Measurements from ENCODE around the gene FAM13A. TPM values are rescaled to one million over a fixed set of nuclear protein-coding genes. Genes with fewer than 3 reads are reported as not detected.
"Not testable (repeated sequence)": the region's sequence is repeated elsewhere in the genome, so short reads cannot be mapped to it uniquely, and the experiment has no call there.

FAM13A gene
- total RNA-seq, 1 donor from 2014 or later = 32.2 TPM

- DNase-seq (ENCODE audit: extremely low spot score in 2 of 2) = no peak
- Histone ChIP-seq H3K4me3 (no peak overlapping the region), H3K9me3 (no peaks in the 10 kb centered on the region), H3K36me3 (no peaks in the 10 kb centered on the region), H3K4me1 (no peaks in the 10 kb centered on the region), H3K27me3 (no peaks in the 10 kb centered on the region), H3K27ac (no peak overlapping the region)
- no peak for TF ChIP-seq CTCF (IDR thresholded peaks at IDR 0.05)
- TF ChIP-seq POLR2AphosphoS5 (IDR thresholded peaks at IDR 0.05; ENCODE audit: insufficient read depth in 1 of 2, low read depth in 1 of 2) = no peak
- no peak for TF ChIP-seq POLR2A (IDR thresholded peaks at IDR 0.05)
- intact Hi-C loops (cut with DNase I) = no loop called here
Observed at GRCh38 chr4:88891636-88892035, 165.3 kb downstream of the FAM13A start.

GRCh38 chr4:88887409-88887808, 169.6 kb downstream of the FAM13A start:
- DNase-seq (ENCODE audit: extremely low spot score in 2 of 2); H3K36me3 ChIP-seq; H3K4me3 ChIP-seq; H3K4me1 ChIP-seq; intact Hi-C loops (cut with DNase I); H3K27ac ChIP-seq; H3K9me3 ChIP-seq; H3K27me3 ChIP-seq: not testable (repeated sequence)

- no peak for DNase-seq (ENCODE audit: extremely low spot score in 2 of 2)
- no peak overlapping the region for H3K4me3 ChIP-seq
- no peaks in the 10 kb centered on the region for H3K36me3 ChIP-seq
- H3K9me3 ChIP-seq = no peaks in the 10 kb centered on the region
- H3K27me3 ChIP-seq = no peaks in the 10 kb centered on the region
- intact Hi-C loops (cut with DNase I) = no loop called here
- no peak for TF ChIP-seq POLR2A (IDR thresholded peaks at IDR 0.05)
- TF ChIP-seq POLR2AphosphoS5 (IDR thresholded peaks at IDR 0.05; ENCODE audit: insufficient read depth in 1 of 2, low read depth in 1 of 2) = no peak
- TF ChIP-seq CTCF (IDR thresholded peaks at IDR 0.05) = no peak
- no peak overlapping the region for H3K27ac ChIP-seq
- peaks cover 4% of the 10 kb centered on the region for H3K4me1 ChIP-seq
Observed at GRCh38 chr4:88881227-88881569, 175.8 kb downstream of the FAM13A start.

GRCh38 chr4:88880501-88881226, 176.3 kb downstream of the FAM13A start:
- peaks cover 4% of the 10 kb centered on the region for H3K4me1 ChIP-seq
- intact Hi-C loops (cut with DNase I) = no loop called here
- TF ChIP-seq CTCF (IDR thresholded peaks at IDR 0.05) (no peak), POLR2AphosphoS5 (IDR thresholded peaks at IDR 0.05; ENCODE audit: insufficient read depth in 1 of 2, low read depth in 1 of 2) (no peak), POLR2A (IDR thresholded peaks at IDR 0.05) (no peak)
- H3K27me3 ChIP-seq = no peaks in the 10 kb centered on the region
- no peak for DNase-seq (ENCODE audit: extremely low spot score in 2 of 2)
- no peaks in the 10 kb centered on the region for H3K9me3 ChIP-seq
- no peak overlapping the region for H3K4me3 ChIP-seq
- no peaks in the 10 kb centered on the region for H3K36me3 ChIP-seq
- no peak overlapping the region for H3K27ac ChIP-seq

GRCh38 chr4:88879991-88880390, 177.0 kb downstream of the FAM13A start:
- no peak for TF ChIP-seq CTCF (IDR thresholded peaks at IDR 0.05)
- no peak for TF ChIP-seq POLR2AphosphoS5 (IDR thresholded peaks at IDR 0.05; ENCODE audit: insufficient read depth in 1 of 2, low read depth in 1 of 2)
- TF ChIP-seq POLR2A (IDR thresholded peaks at IDR 0.05) = no peak
- H3K4me3 ChIP-seq = no peak overlapping the region
- intact Hi-C loops (cut with DNase I) = no loop called here
- H3K36me3 ChIP-seq = no peaks in the 10 kb centered on the region
- no peaks in the 10 kb centered on the region for H3K9me3 ChIP-seq
- H3K27ac ChIP-seq = no peak overlapping the region
- DNase-seq (ENCODE audit: extremely low spot score in 2 of 2) = no peak
- H3K27me3 ChIP-seq = no peaks in the 10 kb centered on the region
- H3K4me1 ChIP-seq = peaks cover 4% of the 10 kb centered on the region

All from vagina (tissue), 2 donors.